Measurements from ENCODE around the gene GYS2. TPM values are rescaled to one million over a fixed set of nuclear protein-coding genes. Genes with fewer than 3 reads are reported as not detected.
A peak's percentile ranks its signal among the peaks of the same experiment; 100 is the strongest.

Gene GYS2
- total RNA-seq, 1 experiment from 2014 or later = not detected

GRCh38 chr12:21501258-21502163 lies 103.1 kb downstream of the GYS2 start, which contains the start of the genes GOLT1B and RECQL:
Gene GOLT1B, plus strand, starts transcription at chr12:21501789. Its CDS starts 135 bp downstream, at chr12:21501924.
Gene RECQL, minus strand, starts transcription at chr12:21501635. Its CDS starts 2,065 bp downstream, at chr12:21499570.
- Histone ChIP-seq H3K27ac (ENCODE audit: low read length) (peak within 1 kb of the TSS; percentile 82), H3K9me3 (ENCODE audit: control insufficient read depth, insufficient read depth, low read depth, low read length) (no peaks in the 10 kb centered on the region), H3K4me3 (ENCODE audit: low read depth in 2 of 2, low read length in 2 of 2) (peak within 1 kb of the TSS; percentile 88 to 97), H3K36me3 (ENCODE audit: control insufficient read depth, insufficient read depth, low read length) (peaks cover 7% of the 10 kb centered on the region; the same call in 1 of the 2 replicates), H3K4me1 (ENCODE audit: control insufficient read depth, insufficient read depth, low read length) (peaks cover 14% of the 10 kb centered on the region; the same call in 1 of the 2 replicates), H3K27me3 (ENCODE audit: control insufficient read depth, insufficient read depth, low read length) (no peaks in the 10 kb centered on the region)
- in situ Hi-C loops (cut with HindIII; ENCODE audit: low pct_unique_long_range_greater_than_20kb, low sequenced_read_pairs) = no loop called here
- ATAC-seq (peak; percentile 99), DNase-seq (ENCODE audit: low read depth, low spot score) (peak; percentile 94)
- intact Hi-C loops (cut with micrococcal nuclease; ENCODE audit: unreplicated experiment) = no loop called here
- ChIA-PET POLR2A (interaction anchor here (0.6 kb wide), 1 partner anchor 205 kb away, joined by 7 read pairs; no protein-coding TSS in a partner anchor), CTCF (interaction anchor here (0.6 kb wide), 1 partner anchor 196 kb away, joined by 5 read pairs; no protein-coding TSS in a partner anchor)
- TF ChIP-seq TCF7L2 (IDR thresholded peaks at IDR 0.05; ENCODE audit: low read depth, low read length) (no peak), SIN3A (IDR thresholded peaks at IDR 0.05; ENCODE audit: borderline replicate concordance, insufficient read depth, low read depth, low read length) (peak; percentile 94), POLR2AphosphoS5 (IDR thresholded peaks at IDR 0.05; ENCODE audit: low read depth, low read length) (peak; percentile 83)
- TF ChIP-seq, protein P1, sequence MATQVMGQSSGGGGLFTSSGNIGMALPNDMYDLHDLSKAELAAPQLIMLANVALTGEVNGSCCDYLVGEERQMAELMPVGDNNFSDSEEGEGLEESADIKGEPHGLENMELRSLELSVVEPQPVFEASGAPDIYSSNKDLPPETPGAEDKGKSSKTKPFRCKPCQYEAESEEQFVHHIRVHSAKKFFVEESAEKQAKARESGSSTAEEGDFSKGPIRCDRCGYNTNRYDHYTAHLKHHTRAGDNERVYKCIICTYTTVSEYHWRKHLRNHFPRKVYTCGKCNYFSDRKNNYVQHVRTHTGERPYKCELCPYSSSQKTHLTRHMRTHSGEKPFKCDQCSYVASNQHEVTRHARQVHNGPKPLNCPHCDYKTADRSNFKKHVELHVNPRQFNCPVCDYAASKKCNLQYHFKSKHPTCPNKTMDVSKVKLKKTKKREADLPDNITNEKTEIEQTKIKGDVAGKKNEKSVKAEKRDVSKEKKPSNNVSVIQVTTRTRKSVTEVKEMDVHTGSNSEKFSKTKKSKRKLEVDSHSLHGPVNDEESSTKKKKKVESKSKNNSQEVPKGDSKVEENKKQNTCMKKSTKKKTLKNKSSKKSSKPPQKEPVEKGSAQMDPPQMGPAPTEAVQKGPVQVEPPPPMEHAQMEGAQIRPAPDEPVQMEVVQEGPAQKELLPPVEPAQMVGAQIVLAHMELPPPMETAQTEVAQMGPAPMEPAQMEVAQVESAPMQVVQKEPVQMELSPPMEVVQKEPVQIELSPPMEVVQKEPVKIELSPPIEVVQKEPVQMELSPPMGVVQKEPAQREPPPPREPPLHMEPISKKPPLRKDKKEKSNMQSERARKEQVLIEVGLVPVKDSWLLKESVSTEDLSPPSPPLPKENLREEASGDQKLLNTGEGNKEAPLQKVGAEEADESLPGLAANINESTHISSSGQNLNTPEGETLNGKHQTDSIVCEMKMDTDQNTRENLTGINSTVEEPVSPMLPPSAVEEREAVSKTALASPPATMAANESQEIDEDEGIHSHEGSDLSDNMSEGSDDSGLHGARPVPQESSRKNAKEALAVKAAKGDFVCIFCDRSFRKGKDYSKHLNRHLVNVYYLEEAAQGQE (IDR thresholded peaks at IDR 0.05; ENCODE audit: insufficient read depth in 1 of 2, low read depth in 2 of 2, low read length in 1 of 2) = no peak
- BruUV-seq (replicated peaks) = TSS peak; percentile 82

GRCh38 chr12:21500786-21501257 lies 103.8 kb downstream of the GYS2 start:
- peaks cover 14% of the 10 kb centered on the region; the same call in 1 of the 2 replicates for H3K4me1 ChIP-seq (ENCODE audit: control insufficient read depth, insufficient read depth, low read length)
- peak overlapping the region; percentile 82 for H3K27ac ChIP-seq (ENCODE audit: low read length)
- no peaks in the 10 kb centered on the region for H3K27me3 ChIP-seq (ENCODE audit: control insufficient read depth, insufficient read depth, low read length)
- no TSS peak for BruUV-seq (replicated peaks)
- no peak for DNase-seq (ENCODE audit: low read depth, low spot score)
- TF ChIP-seq SIN3A (IDR thresholded peaks at IDR 0.05; ENCODE audit: borderline replicate concordance, insufficient read depth, low read depth, low read length) = no peak
- in situ Hi-C loops (cut with HindIII; ENCODE audit: low pct_unique_long_range_greater_than_20kb, low sequenced_read_pairs) = no loop called here
- H3K36me3 ChIP-seq (ENCODE audit: control insufficient read depth, insufficient read depth, low read length) = peaks cover 7% of the 10 kb centered on the region; the same call in 1 of the 2 replicates
- ChIA-PET POLR2A (interaction anchor here (0.6 kb wide), 1 partner anchor 206 kb away, joined by 7 read pairs; no protein-coding TSS in a partner anchor), CTCF (interaction anchor here (0.6 kb wide), 1 partner anchor 197 kb away, joined by 5 read pairs; no protein-coding TSS in a partner anchor)
- no peaks in the 10 kb centered on the region for H3K9me3 ChIP-seq (ENCODE audit: control insufficient read depth, insufficient read depth, low read depth, low read length)
- peak overlapping the region; percentile 88 to 97 for H3K4me3 ChIP-seq (ENCODE audit: low read depth in 2 of 2, low read length in 2 of 2)
- ATAC-seq = no peak
- intact Hi-C loops (cut with micrococcal nuclease; ENCODE audit: unreplicated experiment) = no loop called here

GRCh38 chr12:21499765-21500164 lies 104.9 kb downstream of the GYS2 start:
- ATAC-seq (no peak), DNase-seq (ENCODE audit: low read depth, low spot score) (no peak)
- Histone ChIP-seq H3K9me3 (ENCODE audit: control insufficient read depth, insufficient read depth, low read depth, low read length) (no peaks in the 10 kb centered on the region), H3K27me3 (ENCODE audit: control insufficient read depth, insufficient read depth, low read length) (no peaks in the 10 kb centered on the region), H3K27ac (ENCODE audit: low read length) (no peak overlapping the region), H3K36me3 (ENCODE audit: control insufficient read depth, insufficient read depth, low read length) (peaks cover 7% of the 10 kb centered on the region; the same call in 1 of the 2 replicates), H3K4me1 (ENCODE audit: control insufficient read depth, insufficient read depth, low read length) (peaks cover 14% of the 10 kb centered on the region; the same call in 1 of the 2 replicates), H3K4me3 (ENCODE audit: low read depth in 2 of 2, low read length in 2 of 2) (peak overlapping the region; percentile 88 to 97; a peak in 2 of 4 replicates)
- TF ChIP-seq, protein P1 (IDR thresholded peaks at IDR 0.05; ENCODE audit: insufficient read depth in 1 of 2, low read depth in 2 of 2, low read length in 1 of 2) = no peak
- no peak for TF ChIP-seq TCF7L2 (IDR thresholded peaks at IDR 0.05; ENCODE audit: low read depth, low read length)
- TF ChIP-seq POLR2AphosphoS5 (IDR thresholded peaks at IDR 0.05; ENCODE audit: low read depth, low read length) = no peak
- TF ChIP-seq, protein P2, sequence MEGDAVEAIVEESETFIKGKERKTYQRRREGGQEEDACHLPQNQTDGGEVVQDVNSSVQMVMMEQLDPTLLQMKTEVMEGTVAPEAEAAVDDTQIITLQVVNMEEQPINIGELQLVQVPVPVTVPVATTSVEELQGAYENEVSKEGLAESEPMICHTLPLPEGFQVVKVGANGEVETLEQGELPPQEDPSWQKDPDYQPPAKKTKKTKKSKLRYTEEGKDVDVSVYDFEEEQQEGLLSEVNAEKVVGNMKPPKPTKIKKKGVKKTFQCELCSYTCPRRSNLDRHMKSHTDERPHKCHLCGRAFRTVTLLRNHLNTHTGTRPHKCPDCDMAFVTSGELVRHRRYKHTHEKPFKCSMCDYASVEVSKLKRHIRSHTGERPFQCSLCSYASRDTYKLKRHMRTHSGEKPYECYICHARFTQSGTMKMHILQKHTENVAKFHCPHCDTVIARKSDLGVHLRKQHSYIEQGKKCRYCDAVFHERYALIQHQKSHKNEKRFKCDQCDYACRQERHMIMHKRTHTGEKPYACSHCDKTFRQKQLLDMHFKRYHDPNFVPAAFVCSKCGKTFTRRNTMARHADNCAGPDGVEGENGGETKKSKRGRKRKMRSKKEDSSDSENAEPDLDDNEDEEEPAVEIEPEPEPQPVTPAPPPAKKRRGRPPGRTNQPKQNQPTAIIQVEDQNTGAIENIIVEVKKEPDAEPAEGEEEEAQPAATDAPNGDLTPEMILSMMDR (IDR thresholded peaks at IDR 0.05) = no peak
- no peak for TF ChIP-seq SIN3A (IDR thresholded peaks at IDR 0.05; ENCODE audit: borderline replicate concordance, insufficient read depth, low read depth, low read length)
- intact Hi-C loops (cut with micrococcal nuclease; ENCODE audit: unreplicated experiment) = no loop called here
- ChIA-PET CTCF (no interaction called here), POLR2A (no interaction called here)
- no TSS peak for BruUV-seq (replicated peaks)
- in situ Hi-C loops (cut with HindIII; ENCODE audit: low pct_unique_long_range_greater_than_20kb, low sequenced_read_pairs) = no loop called here
